Effector CD8-positive, alpha-beta T cell (primary cell): ENCODE measurements around the gene AFDN.

ENCODE experiments used
- DNase-seq: peaks from one replicate; lab custom pipeline; 2025; lab: John Stamatoyannopoulos, UW

AFDN gene

GRCh38 chr6:167877994-167878779 lies 51.5 kb downstream of the AFDN start:
- no peak for DNase-seq

GRCh38 chr6:167879612-167880011 lies 52.9 kb downstream of the AFDN start:
- DNase-seq: no peak

- DNase-seq: no peak
These were observed 54.6 kb downstream of the AFDN start for GRCh38 chr6:167881327-167881726.

DNA sequence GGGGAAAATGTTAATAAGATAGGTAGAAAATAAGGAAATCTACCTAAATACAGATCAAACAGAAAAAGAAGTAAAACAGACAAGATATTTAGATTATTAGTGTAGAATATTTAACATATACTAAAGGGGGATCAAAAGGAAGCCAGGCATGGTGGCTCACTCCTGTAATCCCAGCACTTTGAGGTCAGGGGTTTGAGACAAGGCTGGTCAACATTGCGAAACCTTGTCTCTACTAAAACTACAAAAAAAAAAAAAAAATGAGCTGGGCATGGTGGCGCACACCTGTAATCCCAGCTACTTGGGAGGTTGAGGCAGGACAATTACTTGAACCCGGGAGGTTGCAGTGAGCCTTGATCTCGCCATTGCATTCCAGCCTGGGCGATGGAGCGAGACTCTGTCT lies 55.5 kb downstream of the AFDN start:
- DNase-seq: no peak

DNA sequence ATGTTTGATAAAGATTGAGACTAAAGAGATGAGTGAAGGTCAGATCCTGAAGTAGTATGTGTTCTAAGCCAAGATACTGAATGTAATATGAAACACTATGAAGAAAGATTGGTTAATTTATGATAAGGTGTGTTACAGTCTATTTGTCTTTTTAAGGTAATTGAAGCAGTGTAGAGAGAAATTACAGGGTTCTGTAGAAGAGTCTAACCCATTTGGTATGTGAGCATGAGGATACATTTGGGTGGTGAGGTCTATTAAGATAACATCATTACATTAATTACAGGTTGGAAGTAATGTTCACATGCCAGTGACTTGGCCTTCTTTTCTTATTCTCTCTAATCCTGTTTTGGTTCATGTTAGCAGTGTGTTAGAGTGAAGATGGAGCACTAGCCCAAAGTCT lies 61.4 kb downstream of the AFDN start:
- no peak for DNase-seq

GRCh38 chr6:167892835-167893815 lies 66.4 kb downstream of the AFDN start:
- DNase-seq: no peak

- DNase-seq: no peak
These were observed 68.3 kb downstream of the AFDN start for GRCh38 chr6:167894965-167895364.

DNA sequence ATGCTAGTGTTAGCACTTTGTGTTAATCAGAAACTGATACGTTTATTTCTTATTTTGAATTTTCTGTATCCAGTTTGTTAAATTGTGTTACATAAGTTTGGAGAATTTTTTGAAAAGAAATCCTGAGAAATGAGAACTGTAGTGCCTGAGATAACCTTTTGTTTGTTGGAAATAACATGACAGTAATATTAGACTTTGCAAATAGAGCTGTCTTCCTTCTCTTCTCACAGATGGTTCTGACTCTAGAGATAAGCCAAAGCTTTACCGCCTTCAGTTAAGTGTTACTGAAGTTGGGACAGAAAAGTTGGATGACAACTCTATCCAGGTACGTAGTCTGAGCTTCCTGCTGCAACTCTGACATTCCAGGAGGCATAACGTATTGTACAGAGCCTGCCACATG lies 69.9 kb downstream of the AFDN start:
- no peak for DNase-seq

GRCh38 chr6:167898673-167899311 lies 72.1 kb downstream of the AFDN start:
- no peak for DNase-seq

DNA sequence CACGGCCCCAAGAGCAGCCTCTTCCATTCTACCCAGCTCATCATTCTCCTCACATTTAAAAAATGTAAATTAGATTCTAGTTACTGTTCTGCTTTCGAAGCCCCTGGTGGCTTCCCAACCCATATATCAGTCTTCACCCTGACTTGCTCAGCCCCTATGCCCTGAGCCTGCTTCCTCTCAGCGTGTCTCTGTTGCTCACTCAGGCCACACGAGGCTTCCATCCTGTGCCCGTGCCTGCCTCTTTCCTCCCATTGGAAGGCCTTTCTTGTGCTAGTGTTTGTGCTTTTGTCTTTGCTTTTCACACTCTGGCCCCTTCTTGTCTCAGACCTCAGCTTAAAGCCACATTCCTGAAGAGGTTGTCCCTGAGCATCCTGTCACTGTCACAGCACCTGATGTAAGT lies 78.1 kb downstream of the AFDN start:
- DNase-seq: no peak

GRCh38 chr6:167906899-167907298 lies 80.2 kb downstream of the AFDN start:
- no peak for DNase-seq

GRCh38 chr6:167907837-167908681 lies 81.3 kb downstream of the AFDN start:
- no peak for DNase-seq

GRCh38 chr6:167910007-167910406 lies 83.3 kb downstream of the AFDN start:
- DNase-seq: no peak

DNA sequence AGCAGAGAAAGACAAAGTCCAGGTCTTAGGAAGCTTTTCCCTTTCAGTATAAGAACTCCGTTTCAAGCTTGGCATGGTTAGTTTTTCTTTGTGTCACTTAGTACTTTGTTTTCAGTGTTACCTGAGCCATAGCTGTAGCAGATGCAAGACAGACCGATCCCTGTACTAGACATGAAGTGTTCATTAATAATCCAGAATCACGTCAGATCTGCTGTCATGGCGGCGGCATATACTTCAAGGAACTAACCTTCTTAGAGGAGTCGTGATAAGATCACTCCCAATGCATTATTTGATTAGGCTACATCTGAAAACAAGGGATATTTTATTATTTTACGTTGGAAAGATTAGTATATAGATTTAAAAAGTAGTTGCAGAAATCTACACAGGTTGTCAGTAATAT lies 83.9 kb downstream of the AFDN start:
- no peak for DNase-seq

- no peak for DNase-seq
These were observed 85.8 kb downstream of the AFDN start for GRCh38 chr6:167912494-167912893.

DNA sequence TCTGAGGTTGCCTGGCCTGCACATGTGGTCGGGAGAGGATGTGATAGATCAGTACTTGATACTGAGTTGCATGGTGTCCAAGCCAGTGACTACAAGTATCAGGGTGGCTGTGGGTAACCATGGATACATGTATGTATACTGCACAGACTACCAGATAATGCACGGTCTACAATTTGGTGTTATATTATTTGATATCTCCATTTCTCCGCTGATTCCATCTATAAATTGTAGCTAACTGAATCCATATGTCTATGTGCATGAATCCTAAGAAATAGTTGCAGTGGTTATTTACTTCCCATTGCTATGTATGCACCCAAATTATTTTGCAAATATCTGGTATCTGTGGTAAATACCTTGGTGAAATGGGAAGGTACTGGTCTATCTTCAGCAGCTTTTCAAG lies 87.0 kb downstream of the AFDN start:
- no peak for DNase-seq

- no peak for DNase-seq
These were observed 88.4 kb downstream of the AFDN start for GRCh38 chr6:167915139-167915538.

DNA sequence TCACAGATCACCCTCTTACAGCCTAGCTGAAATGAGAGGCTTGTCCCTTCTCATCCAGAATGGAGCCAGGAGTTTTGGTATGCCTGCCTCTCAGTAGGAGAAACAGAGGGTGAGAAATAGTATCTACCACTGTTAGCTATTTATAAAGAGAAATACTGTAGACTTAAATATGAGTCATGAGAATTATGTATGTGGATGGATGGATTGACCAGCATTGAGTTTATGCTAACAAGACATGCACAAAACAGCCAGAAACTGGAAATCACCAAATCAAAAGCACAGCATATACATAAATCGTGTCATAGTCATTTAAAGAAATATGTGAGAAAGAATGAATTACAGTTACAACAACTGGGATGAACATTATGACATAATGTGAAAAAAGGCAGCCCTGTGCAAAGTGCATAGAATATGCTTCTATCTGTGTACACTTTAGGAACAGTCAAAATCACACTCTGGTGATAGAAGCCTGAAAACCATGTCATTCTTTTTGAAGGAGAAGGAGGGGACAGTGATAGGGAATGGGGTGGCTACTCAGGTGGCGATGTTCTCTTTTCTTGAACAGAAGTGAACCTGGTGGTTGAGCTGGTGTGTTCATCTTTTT lies 90.9 kb downstream of the AFDN start:
- no peak for DNase-seq

DNA sequence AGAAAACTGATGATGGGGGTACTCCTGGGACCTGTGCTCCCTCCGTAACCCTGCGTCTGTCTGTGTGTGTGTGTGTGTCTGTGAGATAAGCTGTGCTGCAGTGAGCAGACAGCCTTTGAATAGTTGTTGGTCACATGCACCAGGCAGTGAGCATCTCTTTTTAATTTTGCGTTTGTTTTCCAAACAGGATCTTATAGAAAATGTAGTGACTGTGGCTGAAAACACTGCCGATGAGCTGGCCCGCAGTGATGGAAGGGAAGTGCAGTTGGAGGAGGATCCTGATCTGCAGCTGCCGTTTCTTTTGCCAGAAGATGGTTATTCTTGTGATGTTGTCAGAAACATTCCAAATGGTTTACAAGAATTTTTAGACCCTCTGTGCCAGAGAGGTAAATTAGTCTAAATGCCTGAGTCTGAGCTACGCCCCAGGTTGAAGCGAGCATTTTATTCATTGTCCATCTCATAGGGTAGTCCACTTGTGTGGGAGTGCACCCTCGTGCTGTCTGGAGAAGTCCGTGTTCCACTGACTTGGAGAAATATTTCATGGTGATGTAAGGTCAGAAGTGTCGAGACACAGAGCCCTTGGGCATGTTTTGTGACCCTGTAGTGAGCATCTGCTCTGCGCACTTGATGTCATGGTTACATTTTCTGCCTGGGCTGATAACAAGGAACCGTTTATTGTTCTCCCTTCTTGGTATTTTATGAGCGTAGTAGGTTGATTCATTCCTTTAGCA lies 92.0 kb downstream of the AFDN start:
- DNase-seq: no peak

DNA sequence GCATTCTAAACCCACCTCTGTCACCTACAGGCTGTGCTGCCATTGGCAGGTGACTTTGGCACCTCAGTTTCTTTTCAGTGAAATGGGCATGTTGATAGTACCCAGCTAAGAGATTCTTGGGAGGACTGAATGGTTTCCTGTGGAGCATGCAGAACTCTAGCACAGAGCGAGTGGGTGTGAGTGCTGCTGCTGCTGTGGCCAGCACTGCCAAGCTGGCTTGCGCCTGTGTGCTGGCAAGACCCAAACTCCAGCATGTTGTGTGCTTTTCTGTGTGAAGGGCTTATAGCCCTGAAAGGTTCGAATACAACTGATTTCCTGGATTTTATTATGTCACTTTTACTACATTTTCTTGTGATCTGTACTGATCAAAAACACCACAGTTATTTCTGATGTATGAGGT lies 92.6 kb downstream of the AFDN start:
- no peak for DNase-seq
